HepG2 (cell line): ENCODE data around the gene UBTF. TPM values are rescaled to one million over a fixed set of nuclear protein-coding genes. Genes with fewer than 3 reads are reported as not detected.
A peak's percentile ranks its signal among the peaks of the same experiment; 100 is the strongest.

Experiments used
- AGO2 ChIP-seq: fragments of 200-400 bp; formaldehyde crosslinking; optimal IDR thresholded peaks from 2 replicates; pipeline ENCODE3; 2017; ENCODE audit warnings: mild to moderate bottlenecking, low read depth, low read length, moderate library complexity
- ATF7 ChIP-seq, 2 experiments: fragments of 450-650 bp in 1 of 2; sonication (generic) in 1 of 2; formaldehyde crosslinking in 1 of 2; IDR thresholded peaks; 2 replicates each; pipeline versions ENCODE4 v1.4.0 to v1.6.1; 2016 to 2020; ENCODE audit warnings: antibody characterized with exemption in 1 of 2, mild to moderate bottlenecking in 1 of 2, missing genetic modification reagents in 1 of 2
- HMG20B ChIP-seq: conservative IDR thresholded peaks from 2 replicates; pipeline ENCODE4 v1.6.1; 2016; ENCODE audit warnings: missing genetic modification reagents, missing compliant biosample characterization
- HNRNPK ChIP-seq: fragments of 200-400 bp; formaldehyde crosslinking; IDR thresholded peaks from 2 replicates; pipeline ENCODE4 v1.6.1; 2018; ENCODE audit warnings: low read length, low read depth, moderate library complexity, mild to moderate bottlenecking; ENCODE audit not compliant: poor library complexity, severe bottlenecking
- RFX5 ChIP-seq: IDR thresholded peaks from 2 replicates; pipeline ENCODE4 v1.6.1; 2011; ENCODE audit warnings: low read depth, low read length, improper control_type of control experiment
- YEATS4 ChIP-seq: sonication (generic); formaldehyde crosslinking; IDR thresholded peaks from 2 replicates; pipeline ENCODE4 v1.4.0; 2020; ENCODE audit warnings: missing genetic modification reagents, borderline replicate concordance
- polyA plus RNA-seq, 8 experiments: library from polyadenylated mRNA; depleted of rRNA in 3 of 8; stranded (reverse) in 7 of 8; unstranded in 1 of 8; fragments of >200 nt; fragmentation: Illumina TruSeq in 4 of 8; extraction: Trizol in 4 of 8; gene quantifications; 2 replicates each; pipeline versions ENCODE4 v1.2.1 to v1.2.3, GENCODE V29; 2011 to 2016; ENCODE audit warnings: low read depth in 4 of 8, missing spikeins in 1 of 8, mixed read lengths in 1 of 8; ENCODE audit not compliant: insufficient read depth in 1 of 8
- total RNA-seq, 5 experiments: library from RNA; depleted of rRNA; stranded (reverse); fragments of >200 nt; fragmentation: Illumina TruSeq; extraction: Trizol; gene quantifications; 2 replicates each; pipeline ENCODE4 v1.2.3, GENCODE V29; 2016; ENCODE audit warnings: low read depth in 1 of 5
- TF ChIP-seq, protein P1 (sequence below): sonication (generic); formaldehyde crosslinking; IDR thresholded peaks from 2 replicates; pipeline ENCODE4 v1.4.0; 2020; ENCODE audit warnings: mild to moderate bottlenecking, missing genetic modification reagents, borderline replicate concordance
- TF ChIP-seq, protein P2 (sequence below): sonication (generic); formaldehyde crosslinking; IDR thresholded peaks from 2 replicates; pipeline ENCODE4 v1.4.0; 2020; ENCODE audit warnings: low read depth, mild to moderate bottlenecking, missing genetic modification reagents
- TF ChIP-seq, protein P3 (sequence below): sonication (generic); formaldehyde crosslinking; IDR thresholded peaks from 2 replicates; pipeline ENCODE4 v1.4.0; 2020; ENCODE audit warnings: missing genetic modification reagents
- TF ChIP-seq, protein P4 (sequence below): IDR thresholded peaks from 2 replicates; pipeline ENCODE4 v1.6.1; 2016; ENCODE audit warnings: mild to moderate bottlenecking, missing biosample characterization, missing genetic modification reagents
- TF ChIP-seq, protein P5 (sequence below): IDR thresholded peaks from 2 replicates; pipeline ENCODE4 v1.6.1; 2012; ENCODE audit warnings: inconsistent platforms
- TF ChIP-seq, protein P6 (sequence below): sonication (generic); formaldehyde crosslinking; IDR thresholded peaks from 2 replicates; pipeline ENCODE4 v1.4.0; 2020; ENCODE audit warnings: missing genetic modification reagents
- TF ChIP-seq, protein P7 (sequence below): sonication (generic); formaldehyde crosslinking; IDR thresholded peaks from 2 replicates; pipeline ENCODE4 v1.8.0; 2023; ENCODE audit warnings: mild to moderate bottlenecking, missing genetic modification reagents
- TF ChIP-seq, protein P8 (sequence below): sonication (generic); formaldehyde crosslinking; IDR thresholded peaks from 2 replicates; pipeline ENCODE4 v1.4.0; 2020; ENCODE audit warnings: missing genetic modification reagents
- TF ChIP-seq, protein P9 (sequence below): sonication (generic); formaldehyde crosslinking; IDR thresholded peaks from 2 replicates; pipeline ENCODE4 v1.5.1; 2020; ENCODE audit warnings: mild to moderate bottlenecking, missing genetic modification reagents, moderate library complexity

The UBTF gene
- total and polyA plus RNA-seq, 2 of the 13 experiments (the other 11 are each of a cell fraction or from before 2014, with no cell fraction given): 15.2 to 60.9 TPM

DNA sequence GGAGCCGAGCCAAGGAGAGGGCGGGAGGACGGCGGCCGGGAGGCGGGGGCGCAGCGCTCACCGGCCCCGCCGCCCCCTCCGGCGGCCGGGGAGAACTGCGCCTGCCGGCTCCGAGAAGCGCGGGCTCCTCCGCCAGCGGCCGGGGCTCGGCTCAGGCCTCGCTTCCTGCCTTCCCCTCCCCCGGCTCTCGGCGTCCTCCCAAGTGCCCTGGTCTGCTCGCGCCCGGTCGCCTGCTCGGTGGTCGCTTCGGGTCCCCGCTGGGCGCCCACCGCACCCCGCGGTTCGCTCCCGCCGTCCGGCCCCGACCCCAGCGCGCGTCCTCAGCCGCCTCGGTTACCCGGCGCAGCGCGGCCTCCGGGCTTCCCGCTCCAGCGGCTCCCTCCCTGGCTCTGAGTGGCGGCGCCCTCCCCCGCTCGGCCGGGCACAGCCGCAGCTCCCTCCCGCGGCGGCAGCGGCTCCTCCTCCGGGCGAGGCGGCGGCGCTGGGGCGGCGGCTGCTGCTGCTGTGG, 313 bp downstream of the UBTF start (continued):
- TF ChIP-seq, protein P1, sequence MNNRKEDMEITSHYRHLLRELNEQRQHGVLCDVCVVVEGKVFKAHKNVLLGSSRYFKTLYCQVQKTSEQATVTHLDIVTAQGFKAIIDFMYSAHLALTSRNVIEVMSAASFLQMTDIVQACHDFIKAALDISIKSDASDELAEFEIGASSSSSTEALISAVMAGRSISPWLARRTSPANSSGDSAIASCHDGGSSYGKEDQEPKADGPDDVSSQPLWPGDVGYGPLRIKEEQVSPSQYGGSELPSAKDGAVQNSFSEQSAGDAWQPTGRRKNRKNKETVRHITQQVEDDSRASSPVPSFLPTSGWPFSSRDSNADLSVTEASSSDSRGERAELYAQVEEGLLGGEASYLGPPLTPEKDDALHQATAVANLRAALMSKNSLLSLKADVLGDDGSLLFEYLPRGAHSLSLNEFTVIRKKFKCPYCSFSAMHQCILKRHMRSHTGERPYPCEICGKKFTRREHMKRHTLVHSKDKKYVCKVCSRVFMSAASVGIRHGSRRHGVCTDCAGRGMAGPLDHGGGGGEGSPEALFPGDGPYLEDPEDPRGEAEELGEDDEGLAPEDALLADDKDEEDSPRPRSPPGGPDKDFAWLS (CRISPR knock-in tag): no peak
- TF ChIP-seq, protein P2, sequence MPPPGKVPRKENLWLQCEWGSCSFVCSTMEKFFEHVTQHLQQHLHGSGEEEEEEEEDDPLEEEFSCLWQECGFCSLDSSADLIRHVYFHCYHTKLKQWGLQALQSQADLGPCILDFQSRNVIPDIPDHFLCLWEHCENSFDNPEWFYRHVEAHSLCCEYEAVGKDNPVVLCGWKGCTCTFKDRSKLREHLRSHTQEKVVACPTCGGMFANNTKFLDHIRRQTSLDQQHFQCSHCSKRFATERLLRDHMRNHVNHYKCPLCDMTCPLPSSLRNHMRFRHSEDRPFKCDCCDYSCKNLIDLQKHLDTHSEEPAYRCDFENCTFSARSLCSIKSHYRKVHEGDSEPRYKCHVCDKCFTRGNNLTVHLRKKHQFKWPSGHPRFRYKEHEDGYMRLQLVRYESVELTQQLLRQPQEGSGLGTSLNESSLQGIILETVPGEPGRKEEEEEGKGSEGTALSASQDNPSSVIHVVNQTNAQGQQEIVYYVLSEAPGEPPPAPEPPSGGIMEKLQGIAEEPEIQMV (CRISPR knock-in tag): no peak
- TF ChIP-seq HNRNPK: no peak
- TF ChIP-seq RFX5: no peak
- TF ChIP-seq, protein P3, sequence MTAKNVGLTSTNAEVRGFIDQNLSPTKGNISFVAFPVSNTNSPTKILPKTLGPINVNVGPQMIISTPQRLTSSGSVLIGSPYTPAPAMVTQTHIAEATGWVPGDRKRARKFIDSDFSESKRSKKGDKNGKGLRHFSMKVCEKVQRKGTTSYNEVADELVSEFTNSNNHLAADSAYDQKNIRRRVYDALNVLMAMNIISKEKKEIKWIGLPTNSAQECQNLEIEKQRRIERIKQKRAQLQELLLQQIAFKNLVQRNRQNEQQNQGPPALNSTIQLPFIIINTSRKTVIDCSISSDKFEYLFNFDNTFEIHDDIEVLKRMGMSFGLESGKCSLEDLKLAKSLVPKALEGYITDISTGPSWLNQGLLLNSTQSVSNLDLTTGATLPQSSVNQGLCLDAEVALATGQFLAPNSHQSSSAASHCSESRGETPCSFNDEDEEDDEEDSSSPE (CRISPR knock-in tag): peak; percentile 26; the same call in 1 of the 2 replicates
- TF ChIP-seq, protein P4, sequence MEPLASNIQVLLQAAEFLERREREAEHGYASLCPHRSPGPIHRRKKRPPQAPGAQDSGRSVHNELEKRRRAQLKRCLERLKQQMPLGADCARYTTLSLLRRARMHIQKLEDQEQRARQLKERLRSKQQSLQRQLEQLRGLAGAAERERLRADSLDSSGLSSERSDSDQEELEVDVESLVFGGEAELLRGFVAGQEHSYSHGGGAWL (CRISPR knock-in tag): peak; percentile 43; the same call in 1 of the 2 replicates
- TF ChIP-seq YEATS4 (CRISPR knock-in tag): no peak
- TF ChIP-seq, protein P5, sequence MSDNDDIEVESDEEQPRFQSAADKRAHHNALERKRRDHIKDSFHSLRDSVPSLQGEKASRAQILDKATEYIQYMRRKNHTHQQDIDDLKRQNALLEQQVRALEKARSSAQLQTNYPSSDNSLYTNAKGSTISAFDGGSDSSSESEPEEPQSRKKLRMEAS: no peak
- TF ChIP-seq AGO2: peak; percentile 90
- TF ChIP-seq, protein P6, sequence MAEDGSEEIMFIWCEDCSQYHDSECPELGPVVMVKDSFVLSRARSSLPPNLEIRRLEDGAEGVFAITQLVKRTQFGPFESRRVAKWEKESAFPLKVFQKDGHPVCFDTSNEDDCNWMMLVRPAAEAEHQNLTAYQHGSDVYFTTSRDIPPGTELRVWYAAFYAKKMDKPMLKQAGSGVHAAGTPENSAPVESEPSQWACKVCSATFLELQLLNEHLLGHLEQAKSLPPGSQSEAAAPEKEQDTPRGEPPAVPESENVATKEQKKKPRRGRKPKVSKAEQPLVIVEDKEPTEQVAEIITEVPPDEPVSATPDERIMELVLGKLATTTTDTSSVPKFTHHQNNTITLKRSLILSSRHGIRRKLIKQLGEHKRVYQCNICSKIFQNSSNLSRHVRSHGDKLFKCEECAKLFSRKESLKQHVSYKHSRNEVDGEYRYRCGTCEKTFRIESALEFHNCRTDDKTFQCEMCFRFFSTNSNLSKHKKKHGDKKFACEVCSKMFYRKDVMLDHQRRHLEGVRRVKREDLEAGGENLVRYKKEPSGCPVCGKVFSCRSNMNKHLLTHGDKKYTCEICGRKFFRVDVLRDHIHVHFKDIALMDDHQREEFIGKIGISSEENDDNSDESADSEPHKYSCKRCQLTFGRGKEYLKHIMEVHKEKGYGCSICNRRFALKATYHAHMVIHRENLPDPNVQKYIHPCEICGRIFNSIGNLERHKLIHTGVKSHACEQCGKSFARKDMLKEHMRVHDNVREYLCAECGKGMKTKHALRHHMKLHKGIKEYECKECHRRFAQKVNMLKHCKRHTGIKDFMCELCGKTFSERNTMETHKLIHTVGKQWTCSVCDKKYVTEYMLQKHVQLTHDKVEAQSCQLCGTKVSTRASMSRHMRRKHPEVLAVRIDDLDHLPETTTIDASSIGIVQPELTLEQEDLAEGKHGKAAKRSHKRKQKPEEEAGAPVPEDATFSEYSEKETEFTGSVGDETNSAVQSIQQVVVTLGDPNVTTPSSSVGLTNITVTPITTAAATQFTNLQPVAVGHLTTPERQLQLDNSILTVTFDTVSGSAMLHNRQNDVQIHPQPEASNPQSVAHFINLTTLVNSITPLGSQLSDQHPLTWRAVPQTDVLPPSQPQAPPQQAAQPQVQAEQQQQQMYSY (CRISPR knock-in tag): no peak; the same call in 1 of the 2 replicates
- no peak for TF ChIP-seq HMG20B (CRISPR knock-in tag)
- TF ChIP-seq, protein P7, sequence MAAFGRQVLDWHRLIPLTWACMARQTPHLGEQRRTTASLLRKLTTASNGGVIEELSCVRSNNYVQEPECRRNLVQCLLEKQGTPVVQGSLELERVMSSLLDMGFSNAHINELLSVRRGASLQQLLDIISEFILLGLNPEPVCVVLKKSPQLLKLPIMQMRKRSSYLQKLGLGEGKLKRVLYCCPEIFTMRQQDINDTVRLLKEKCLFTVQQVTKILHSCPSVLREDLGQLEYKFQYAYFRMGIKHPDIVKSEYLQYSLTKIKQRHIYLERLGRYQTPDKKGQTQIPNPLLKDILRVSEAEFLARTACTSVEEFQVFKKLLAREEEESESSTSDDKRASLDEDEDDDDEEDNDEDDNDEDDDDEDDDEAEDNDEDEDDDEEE (CRISPR knock-in tag): no peak
- no peak for TF ChIP-seq ATF7 (IDR thresholded peaks at IDR 0.05)
- TF ChIP-seq ATF7 (CRISPR knock-in tag; IDR thresholded peaks at IDR 0.05): no peak
- TF ChIP-seq, protein P8, sequence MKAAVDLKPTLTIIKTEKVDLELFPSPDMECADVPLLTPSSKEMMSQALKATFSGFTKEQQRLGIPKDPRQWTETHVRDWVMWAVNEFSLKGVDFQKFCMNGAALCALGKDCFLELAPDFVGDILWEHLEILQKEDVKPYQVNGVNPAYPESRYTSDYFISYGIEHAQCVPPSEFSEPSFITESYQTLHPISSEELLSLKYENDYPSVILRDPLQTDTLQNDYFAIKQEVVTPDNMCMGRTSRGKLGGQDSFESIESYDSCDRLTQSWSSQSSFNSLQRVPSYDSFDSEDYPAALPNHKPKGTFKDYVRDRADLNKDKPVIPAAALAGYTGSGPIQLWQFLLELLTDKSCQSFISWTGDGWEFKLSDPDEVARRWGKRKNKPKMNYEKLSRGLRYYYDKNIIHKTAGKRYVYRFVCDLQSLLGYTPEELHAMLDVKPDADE: 0 out of 2 replicates have a peak, but pooled peaks have one; percentile 53
- TF ChIP-seq, protein P9, sequence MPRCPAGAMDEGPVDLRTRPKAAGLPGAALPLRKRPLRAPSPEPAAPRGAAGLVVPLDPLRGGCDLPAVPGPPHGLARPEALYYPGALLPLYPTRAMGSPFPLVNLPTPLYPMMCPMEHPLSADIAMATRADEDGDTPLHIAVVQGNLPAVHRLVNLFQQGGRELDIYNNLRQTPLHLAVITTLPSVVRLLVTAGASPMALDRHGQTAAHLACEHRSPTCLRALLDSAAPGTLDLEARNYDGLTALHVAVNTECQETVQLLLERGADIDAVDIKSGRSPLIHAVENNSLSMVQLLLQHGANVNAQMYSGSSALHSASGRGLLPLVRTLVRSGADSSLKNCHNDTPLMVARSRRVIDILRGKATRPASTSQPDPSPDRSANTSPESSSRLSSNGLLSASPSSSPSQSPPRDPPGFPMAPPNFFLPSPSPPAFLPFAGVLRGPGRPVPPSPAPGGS (CRISPR knock-in tag): peak; percentile 52; the same call in 1 of the 2 replicates
